Endothelial cell of umbilical vein (primary cell): Measurements from ENCODE around the gene CDK6. TPM values are rescaled to one million over a fixed set of nuclear protein-coding genes. Genes with fewer than 3 reads are reported as not detected.

ENCODE experiments used
- BruUV-seq: library from RNA; stranded (reverse); fragments of 400-500 nt; replicated peaks from 2 replicates; lab custom pipeline; 2021; lab: Mats Ljungman, UMichigan
- CTCF ChIA-PET: fragments of 300-600, 350-600 bp; sonication (Branson Sonifier 250); formaldehyde crosslinking; loops from one replicate; lab custom pipeline; 2021; ENCODE audit warnings: antibody characterized with exemption, inconsistent platforms; lab: Charles Lee
- POLR2A ChIA-PET: fragments of 300-600, 350-600 bp; sonication (Branson Sonifier 250); formaldehyde crosslinking; loops from one replicate; lab custom pipeline; 2021; ENCODE audit warnings: antibody characterized with exemption, inconsistent platforms; lab: Charles Lee
- DNase-seq: peaks from one replicate; pipeline ENCODE4 v3.0.0-alpha.2; 2011; ENCODE audit warnings: low read depth, low spot score
- FAIRE-seq: peaks from 2 replicates; lab custom pipeline; 2011; peaks lifted over from hg19 to GRCh38; lab: Jason Lieb, UNC
- H2AFZ ChIP-seq: 2 replicates; pipeline ENCODE4 v1.6.0; 2012; ENCODE audit warnings: low read depth, low read length, control low read depth, inconsistent platforms
- H3K27ac ChIP-seq: 2 replicates; pipeline ENCODE4 v1.5.1; 2011; ENCODE audit warnings: low read depth, mild to moderate bottlenecking, control low read depth, low read length, moderate library complexity; ENCODE audit not compliant: insufficient read depth
- H3K27me3 ChIP-seq, 2 experiments: 2 replicates each; pipeline versions ENCODE4 v1.6.0 to v1.6.1; 2011; ENCODE audit warnings: low read length in 2 of 2, mixed read lengths in 1 of 2; ENCODE audit not compliant: control insufficient read depth in 2 of 2, insufficient read depth in 2 of 2
- H3K36me3 ChIP-seq, 2 experiments: 2 replicates in 1 of 2; 3 replicates in 1 of 2; pipeline ENCODE4 v1.5.1; 2011; ENCODE audit warnings: low read length in 2 of 2, mild to moderate bottlenecking in 1 of 2, moderate library complexity in 1 of 2; ENCODE audit not compliant: control insufficient read depth in 2 of 2, insufficient read depth in 2 of 2; ENCODE audit errors: extremely low read depth in 1 of 2
- H3K4me1 ChIP-seq: 3 replicates; pipeline ENCODE4 v1.5.1; 2011; ENCODE audit warnings: mild to moderate bottlenecking, low read length; ENCODE audit not compliant: control insufficient read depth, insufficient read depth; ENCODE audit errors: extremely low read depth
- H3K4me2 ChIP-seq: 2 replicates; pipeline ENCODE4 v1.6.1; 2011; ENCODE audit warnings: low read length, control low read depth, mixed read lengths; ENCODE audit not compliant: insufficient read depth
- H3K4me3 ChIP-seq, 3 experiments: fragments of 200-600 bp in 1 of 3; sonication (generic), shearing (Covaris generic) in 1 of 3; replicated peaks in 1 of 3; 2 replicates each; pipeline ENCODE4 v1.5.1; 2011 to 2016; ENCODE audit warnings: control low read depth in 3 of 3, low read length in 3 of 3, mild to moderate bottlenecking in 2 of 3, inconsistent platforms in 1 of 3, low read depth in 1 of 3, moderate library complexity in 1 of 3; ENCODE audit not compliant: insufficient read depth in 1 of 3
- H3K79me2 ChIP-seq: 2 replicates; pipeline ENCODE4 v1.6.0; 2012; ENCODE audit warnings: low read length, inconsistent platforms; ENCODE audit not compliant: control insufficient read depth, insufficient read depth
- H3K9ac ChIP-seq: replicated peaks from 2 replicates; pipeline ENCODE3; 2011; ENCODE audit warnings: low read length, control low read depth; ENCODE audit not compliant: insufficient read depth; ENCODE audit errors: extremely low read depth
- H3K9me1 ChIP-seq: replicated peaks from 3 replicates; pipeline ENCODE4 v1.6.0; 2011; ENCODE audit warnings: mild to moderate bottlenecking, low read length; ENCODE audit not compliant: control insufficient read depth, insufficient read depth; ENCODE audit errors: extremely low read depth
- H3K9me3 ChIP-seq: replicated peaks from 2 replicates; pipeline ENCODE4 v1.5.1; 2012; ENCODE audit warnings: low read length, inconsistent platforms; ENCODE audit not compliant: control insufficient read depth, insufficient read depth
- H4K20me1 ChIP-seq: replicated peaks from 2 replicates; pipeline ENCODE3; 2011; ENCODE audit warnings: mild to moderate bottlenecking, low read length; ENCODE audit not compliant: control insufficient read depth, insufficient read depth; ENCODE audit errors: extremely low read depth
- CTCF ChIP-seq, 2 donors: IDR thresholded peaks; 1 replicate in 1 of 2; 2 replicates in 1 of 2; pipeline ENCODE4 v1.5.1; 2011; ENCODE audit warnings: low read length in 2 of 2, mild to moderate bottlenecking in 2 of 2, moderate library complexity in 2 of 2, control low read depth in 1 of 2, inconsistent platforms in 1 of 2, low read depth in 1 of 2; ENCODE audit not compliant: insufficient read depth in 1 of 2; ENCODE audit errors: extremely low read depth in 1 of 2
- EZH2 ChIP-seq: IDR thresholded peaks from 2 replicates; pipeline ENCODE4 v1.6.1; 2012; ENCODE audit warnings: borderline replicate concordance, low read depth, mild to moderate bottlenecking, moderate library complexity, low read length, inconsistent platforms; ENCODE audit not compliant: severe bottlenecking
- FOS ChIP-seq: IDR thresholded peaks from 2 replicates; pipeline ENCODE4 v1.6.1; 2011; ENCODE audit warnings: mild to moderate bottlenecking, low read length, moderate library complexity, borderline replicate concordance; ENCODE audit not compliant: insufficient read depth
- GATA2 ChIP-seq: IDR thresholded peaks from 2 replicates; pipeline ENCODE4 v1.7.0; 2011; ENCODE audit warnings: low read depth, mild to moderate bottlenecking, moderate library complexity, mixed read lengths, low read length; ENCODE audit not compliant: insufficient read length, insufficient read depth
- JUN ChIP-seq: IDR thresholded peaks from 2 replicates; pipeline ENCODE4 v1.6.1; 2011; ENCODE audit warnings: borderline replicate concordance, low read depth; ENCODE audit not compliant: insufficient read length, insufficient read depth
- MAX ChIP-seq: IDR thresholded peaks from 2 replicates; pipeline ENCODE4 v1.6.1; 2011; ENCODE audit not compliant: insufficient read depth, insufficient read length
- MYC ChIP-seq: IDR thresholded peaks from one replicate; pipeline ENCODE4 v1.6.1; 2011; ENCODE audit warnings: mild to moderate bottlenecking, low read depth, low read length
- POLR2A ChIP-seq: IDR thresholded peaks from 2 replicates; pipeline ENCODE4 v1.6.1; 2012; ENCODE audit warnings: low read depth, mild to moderate bottlenecking, control low read depth, low read length
- POLR2AphosphoS5 ChIP-seq: IDR thresholded peaks from 2 replicates; pipeline ENCODE4 v1.6.1; 2012; ENCODE audit warnings: low read depth, mild to moderate bottlenecking, control low read depth, low read length, moderate library complexity; ENCODE audit not compliant: insufficient read depth
- dilution Hi-C: fragments of 300-500 bp; cut with MboI; formaldehyde crosslinking; loops from one replicate; pipeline ENCODE4 v1.15.0; 2019; ENCODE audit warnings: low sequenced_read_pairs; ENCODE audit not compliant: extremely low pct_ligation_motif_present
- intact Hi-C: fragments of 100-400 bp; cut with micrococcal nuclease; formaldehyde crosslinking; loops from one replicate; pipeline ENCODE4 v1.10.0; 2022
- polyA plus RNA-seq, 4 experiments: library from polyadenylated mRNA; depleted of rRNA in 3 of 4; stranded (reverse) in 3 of 4; unstranded in 1 of 4; fragments of >200 nt; gene quantifications; 2 replicates each; pipeline versions ENCODE4 v1.2.1 to v1.2.3, GENCODE V29; 2011 to 2012; ENCODE audit warnings: missing spikeins in 1 of 4
- total RNA-seq: library from RNA; stranded (reverse); gene quantifications from 2 replicates; pipeline ENCODE4 v1.2.3, GENCODE V29; 2021

The CDK6 gene
- total and polyA plus RNA-seq, 2 donors (not counting 3 experiments of a cell fraction or from before 2014, with no cell fraction given): 6.0 to 28.2 TPM

DNA sequence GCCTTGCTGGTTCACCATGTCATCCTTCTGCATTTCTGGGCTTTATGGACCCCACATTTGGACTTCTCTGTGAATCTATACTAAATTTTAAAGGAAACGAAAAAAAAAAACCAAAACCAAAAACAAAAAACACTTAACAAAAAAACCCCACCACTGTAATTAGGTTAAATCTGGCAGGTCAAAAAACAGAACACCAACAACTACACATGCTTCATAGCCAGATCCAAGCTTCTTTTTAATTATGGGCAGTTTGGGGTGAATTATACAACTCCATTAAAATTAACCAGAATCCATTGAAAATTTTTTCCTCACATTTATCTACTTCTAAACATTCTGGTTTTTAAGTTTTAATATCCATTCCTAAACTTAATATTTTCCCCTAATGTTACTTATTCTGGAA, 58.4 kb downstream of the CDK6 start:
- no peaks in the 10 kb centered on the region for H4K20me1 ChIP-seq
- H3K36me3 ChIP-seq: no peaks in the 10 kb centered on the region
- no peak overlapping the region for H3K4me2 ChIP-seq
- intact Hi-C loops (no loop called here), dilution Hi-C loops (no loop called here)
- ChIA-PET CTCF (interaction anchor here (1.4 kb wide), 1 partner anchor 11 kb away, joined by 3 read pairs; no protein-coding TSS in a partner anchor), POLR2A (no interaction called here)
- FAIRE-seq (peak; percentile 43), DNase-seq (no peak)
- no peak overlapping the region for H2AFZ ChIP-seq
- peaks cover 20% of the 10 kb centered on the region for H3K4me1 ChIP-seq
- H3K4me3 ChIP-seq: no peak overlapping the region
- H3K27ac ChIP-seq: no peak overlapping the region
- H3K9ac ChIP-seq: no peak overlapping the region
- H3K9me3 ChIP-seq: no peaks in the 10 kb centered on the region
- no peaks in the 10 kb centered on the region for H3K27me3 ChIP-seq
- H3K9me1 ChIP-seq: no peaks in the 10 kb centered on the region
- H3K79me2 ChIP-seq: peaks cover 7% of the 10 kb centered on the region
- no TSS peak for BruUV-seq
- TF ChIP-seq CTCF (IDR thresholded peaks at IDR 0.05; ENCODE audit: extremely low read depth in 1 of 2, insufficient read depth in 1 of 2, low read depth in 1 of 2, low read length in 2 of 2) (no peak), POLR2AphosphoS5 (no peak), FOS (no peak), POLR2A (no peak)

DNA sequence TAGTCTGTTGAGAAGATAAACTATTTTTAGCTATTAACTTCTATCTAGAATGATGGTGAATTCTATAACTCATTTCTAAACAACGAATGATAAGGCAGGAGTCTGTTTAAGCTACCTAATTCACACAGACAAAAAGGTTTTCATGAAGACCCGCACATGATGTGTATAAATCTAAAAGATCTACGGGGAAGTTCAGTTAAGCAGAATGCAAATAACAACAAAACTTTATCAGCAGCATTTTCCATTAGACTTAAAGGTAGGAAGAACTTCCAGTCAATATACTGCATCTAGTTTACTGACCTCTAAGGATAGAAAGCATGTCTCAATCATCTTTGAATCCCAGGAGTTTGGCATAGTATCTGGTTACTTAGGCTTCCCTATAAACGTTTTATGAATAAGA, 62.6 kb downstream of the CDK6 start:
- Histone ChIP-seq H3K79me2 (no peaks in the 10 kb centered on the region), H4K20me1 (no peaks in the 10 kb centered on the region), H3K27ac (no peak overlapping the region), H3K9me3 (no peaks in the 10 kb centered on the region), H3K9ac (no peak overlapping the region), H2AFZ (no peak overlapping the region), H3K4me1 (no peaks in the 10 kb centered on the region), H3K4me2 (no peak overlapping the region), H3K36me3 (no peaks in the 10 kb centered on the region), H3K9me1 (no peaks in the 10 kb centered on the region), H3K27me3 (no peaks in the 10 kb centered on the region), H3K4me3 (no peak overlapping the region)
- POLR2A ChIA-PET: no interaction called here
- BruUV-seq: no TSS peak
- intact Hi-C loops (no loop called here), dilution Hi-C loops (no loop called here)
- DNase-seq (no peak), FAIRE-seq (no peak)
- CTCF ChIA-PET: no interaction called here
- TF ChIP-seq POLR2A (no peak), POLR2AphosphoS5 (no peak), CTCF (IDR thresholded peaks at IDR 0.05; ENCODE audit: extremely low read depth in 1 of 2, insufficient read depth in 1 of 2, low read depth in 1 of 2, low read length in 2 of 2) (no peak), GATA2 (no peak), FOS (no peak), MYC (no peak), JUN (no peak), MAX (no peak), EZH2 (no peak)
